HUES6 (cell line): ENCODE results near the gene SLC46A3.

Experiments used
- H3K27ac ChIP-seq: 2 replicates; pipeline ENCODE4 v1.7.0; 2013; ENCODE audit warnings: low read depth, mild to moderate bottlenecking, low read length, inconsistent platforms
- H3K27me3 ChIP-seq: 2 replicates; pipeline ENCODE4 v1.6.1; 2013; ENCODE audit warnings: low read length; ENCODE audit not compliant: control insufficient read depth, insufficient read depth
- H3K36me3 ChIP-seq: 2 replicates; pipeline ENCODE4 v1.6.1; 2013; ENCODE audit warnings: low read length; ENCODE audit not compliant: control insufficient read depth, insufficient read depth
- H3K4me1 ChIP-seq: 2 replicates; pipeline ENCODE4 v1.6.1; 2013; ENCODE audit warnings: low read length; ENCODE audit not compliant: control insufficient read depth, insufficient read depth
- H3K4me3 ChIP-seq: 2 replicates; pipeline ENCODE4 v1.5.1; 2013; ENCODE audit warnings: low read depth, low read length
- H3K9ac ChIP-seq: one replicate; pipeline ENCODE4 v1.6.1; 2013; ENCODE audit warnings: mild to moderate bottlenecking, low read length
- H3K9me3 ChIP-seq: 2 replicates; pipeline ENCODE4 v1.6.1; 2013; ENCODE audit warnings: low read depth, low read length; ENCODE audit not compliant: control insufficient read depth, insufficient read depth

Gene SLC46A3

GRCh38 chr13:28653111-28653510, 65.7 kb downstream of the SLC46A3 start:
- Histone ChIP-seq H3K4me1 (peaks cover 11% of the 10 kb centered on the region; the same call in 1 of the 2 replicates), H3K36me3 (no peaks in the 10 kb centered on the region), H3K4me3 (no peak overlapping the region), H3K27ac (no peak overlapping the region), H3K9ac (no peak overlapping the region), H3K27me3 (no peaks in the 10 kb centered on the region), H3K9me3 (no peaks in the 10 kb centered on the region)

- Histone ChIP-seq H3K27ac (no peak overlapping the region), H3K9me3 (no peaks in the 10 kb centered on the region), H3K36me3 (no peaks in the 10 kb centered on the region), H3K27me3 (no peaks in the 10 kb centered on the region), H3K9ac (no peak overlapping the region), H3K4me1 (0 out of 2 replicates have a peak, but pooled peaks cover 5% of the 10 kb centered on the region), H3K4me3 (no peak overlapping the region)
These were observed 66.9 kb downstream of the SLC46A3 start for GRCh38 chr13:28651810-28652401.

GRCh38 chr13:28650284-28650683, 68.5 kb downstream of the SLC46A3 start:
- H3K9ac ChIP-seq, result no peak overlapping the region
- H3K9me3 ChIP-seq, result no peaks in the 10 kb centered on the region
- no peak overlapping the region for H3K4me3 ChIP-seq
- no peaks in the 10 kb centered on the region for H3K27me3 ChIP-seq
- H3K36me3 ChIP-seq, result no peaks in the 10 kb centered on the region
- no peak overlapping the region for H3K27ac ChIP-seq
- H3K4me1 ChIP-seq, result no peaks in the 10 kb centered on the region
